A549 (cell line): ENCODE results near the gene BIK.

Experiments used
- BHLHE40 ChIP-seq: IDR thresholded peaks from 2 replicates; pipeline ENCODE4 v1.6.1; 2012; ENCODE audit warnings: low read depth, low read length, inconsistent platforms
- CTCF ChIP-seq: fragments of >200 bp; sonication (Bioruptor Twin); formaldehyde crosslinking; IDR thresholded peaks from 3 replicates; pipeline ENCODE4 v1.5.1; 2016
- ESRRA ChIP-seq: fragments of 150-350 bp; IDR thresholded peaks from 2 replicates; pipeline ENCODE4 v1.6.1; 2014; ENCODE audit warnings: mild to moderate bottlenecking, low read length, borderline replicate concordance
- JUNB ChIP-seq: fragments of >200 bp; sonication (Bioruptor Twin); formaldehyde crosslinking; IDR thresholded peaks from 2 replicates; pipeline ENCODE4 v1.6.1; 2016
- KDM1A ChIP-seq: fragments of 200-600 bp; sonication (generic); IDR thresholded peaks from 2 replicates; pipeline ENCODE4 v1.6.1; 2016; ENCODE audit warnings: low read depth, mild to moderate bottlenecking
- MAZ ChIP-seq: fragments of 150-350 bp; IDR thresholded peaks from 2 replicates; pipeline ENCODE4 v1.6.1; 2014; ENCODE audit warnings: antibody characterized with exemption, low read depth, low read length, borderline replicate concordance
- MYC ChIP-seq: IDR thresholded peaks from 2 replicates; pipeline ENCODE4 v1.6.1; 2012; ENCODE audit warnings: mild to moderate bottlenecking, inconsistent platforms, low read length, improper control_type of control experiment, borderline replicate concordance
- PBX3 ChIP-seq: IDR thresholded peaks from 2 replicates; pipeline ENCODE4 v1.6.1; 2012
- POLR2A ChIP-seq: IDR thresholded peaks from 2 replicates; pipeline ENCODE4 v1.6.1; 2012; ENCODE audit warnings: mild to moderate bottlenecking, low read length
- RARB ChIP-seq: fragments of 250-450 bp; sonication (Bioruptor Pico); IDR thresholded peaks from 2 replicates; pipeline ENCODE4 v1.8.0; 2021; ENCODE audit warnings: mild to moderate bottlenecking, moderate library complexity
- USF2 ChIP-seq: fragments of 450-650 bp; IDR thresholded peaks from 2 replicates; pipeline ENCODE4 v1.6.1; 2014; ENCODE audit warnings: antibody characterized with exemption

GRCh38 chr22:43109511-43109910 is 1.0 kb upstream of the BIK start:
- TF ChIP-seq JUNB: no peak
- no peak for TF ChIP-seq CTCF
- no peak for TF ChIP-seq BHLHE40
- no peak for TF ChIP-seq PBX3
- TF ChIP-seq RARB (CRISPR knock-in tag): no peak
- no peak for TF ChIP-seq POLR2A
- no peak for TF ChIP-seq MYC
- no peak for TF ChIP-seq KDM1A
- no peak for TF ChIP-seq USF2
- TF ChIP-seq ESRRA: no peak
- no peak for TF ChIP-seq MAZ
